Esophagus squamous epithelium (tissue), 5 donors: ENCODE results near the gene EPG5. TPM values are rescaled to one million over a fixed set of nuclear protein-coding genes. Genes with fewer than 3 reads are reported as not detected.
"Not testable (repeated sequence)": the region's sequence is repeated elsewhere in the genome, so short reads cannot be mapped to it uniquely, and the experiment has no call there.

Experiments used
- DNase-seq: peaks from one replicate; lab custom pipeline; 2025; lab: John Stamatoyannopoulos, UW
- H3K27ac ChIP-seq, 4 donors: fragments of 200-600 bp; sonication (generic); one replicate each; pipeline ENCODE4 v1.5.1; 2016 to 2019; ENCODE audit warnings: mild to moderate bottlenecking in 1 of 4
- H3K27me3 ChIP-seq, 4 donors: fragments of 200-600 bp; sonication (generic); 1 replicate in 3 of 4; 2 replicates in 1 of 4; pipeline versions ENCODE4 v1.5.1 to v1.6.0; 2017 to 2021; ENCODE audit warnings: antibody characterized with exemption in 1 of 4
- H3K36me3 ChIP-seq, 3 donors: fragments of 200-600 bp; sonication (generic); one replicate each; pipeline ENCODE4 v1.5.1; 2016 to 2019
- H3K4me1 ChIP-seq, 3 donors: fragments of 200-600 bp; sonication (generic); one replicate each; pipeline ENCODE4 v1.5.1; 2017 to 2019
- H3K4me3 ChIP-seq, 4 donors: fragments of 200-600 bp; sonication (generic); 1 replicate in 3 of 4; 2 replicates in 1 of 4; pipeline ENCODE4 v1.5.1; 2016 to 2019; ENCODE audit warnings: mild to moderate bottlenecking in 2 of 4, moderate library complexity in 1 of 4
- H3K9me3 ChIP-seq, 3 donors: fragments of 200-600 bp; sonication (generic); one replicate each; pipeline ENCODE4 v1.5.1; 2016 to 2019
- POLR2A ChIP-seq, 4 donors: fragments of 450-650 bp; IDR thresholded peaks; one replicate each; pipeline ENCODE4 v1.6.1; 2017; ENCODE audit warnings: antibody characterized with exemption in 4 of 4, mild to moderate bottlenecking in 4 of 4, moderate library complexity in 3 of 4
- WGBS, 2 donors: methylation state at CpG; one replicate each; pipeline ENCODE4 v1.1.5; 2018; 5-methylcytosine and 5-hydroxymethylcytosine counted together
- intact Hi-C: fragments of 100-400 bp; cut with DNase I; formaldehyde crosslinking; loops from one replicate; pipeline ENCODE4 v1.15.0; 2022
- total RNA-seq, 4 donors: library from RNA; depleted of rRNA; stranded (reverse); fragments of >200 nt; gene quantifications; one replicate each; pipeline ENCODE4 v1.1.0, GENCODE V29; 2016
- TF ChIP-seq, protein P1 (sequence below), 6 experiments: fragments of 450-650 bp in 4 of 6; fragments of 200-600 bp in 2 of 6; sonication (generic) in 2 of 6; IDR thresholded peaks; one replicate each; pipeline ENCODE4 v1.5.1; 2016 to 2019; ENCODE audit warnings: antibody characterized with exemption in 6 of 6, mild to moderate bottlenecking in 4 of 6, moderate library complexity in 4 of 6
- donor health status: DM: yes; HTN: yes; CAD: no.

EPG5 gene
- total RNA-seq, 4 donors from 2014 or later: 7.8 to 28.8 (median 22.6) TPM

GRCh38 chr18:45817543-45817942, 149.6 kb downstream of the EPG5 start:
- intact Hi-C loops: no loop called here
- Histone ChIP-seq H3K4me1 (no peaks in the 10 kb centered on the region), H3K9me3 (peaks cover 0 to 5% (median 0%) of the 10 kb centered on the region in 3 donors)

DNA sequence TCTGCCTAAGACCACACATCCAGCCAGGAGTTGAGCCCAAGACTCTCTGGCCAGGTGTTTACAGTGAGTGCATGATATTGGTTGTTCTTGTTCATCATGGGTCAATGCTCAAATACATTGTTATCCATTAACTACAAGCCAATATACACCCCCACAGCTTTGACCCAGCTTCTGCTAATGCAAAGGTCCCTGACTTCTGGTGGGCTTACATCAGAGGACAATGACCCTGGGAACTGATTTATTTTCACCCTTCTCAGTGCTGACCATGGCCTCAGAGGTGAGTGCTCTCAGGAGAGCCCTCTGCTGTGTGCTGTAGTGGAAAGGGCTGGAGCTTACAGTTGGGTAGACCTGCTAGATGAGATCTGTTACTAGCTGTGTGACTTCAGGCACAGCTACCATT, 152.4 kb downstream of the EPG5 start:
- H3K36me3 ChIP-seq, H3K27ac ChIP-seq, H3K9me3 ChIP-seq, H3K4me3 ChIP-seq, intact Hi-C loops, DNase-seq, H3K4me1 ChIP-seq: not testable (repeated sequence)
- peaks cover 0 to 81% (median 0%) of the 10 kb centered on the region in 4 donors for H3K27me3 ChIP-seq

More at GRCh38 chr18:45817543-45817942, 149.6 kb downstream of the EPG5 start:
- TF ChIP-seq, protein P1, sequence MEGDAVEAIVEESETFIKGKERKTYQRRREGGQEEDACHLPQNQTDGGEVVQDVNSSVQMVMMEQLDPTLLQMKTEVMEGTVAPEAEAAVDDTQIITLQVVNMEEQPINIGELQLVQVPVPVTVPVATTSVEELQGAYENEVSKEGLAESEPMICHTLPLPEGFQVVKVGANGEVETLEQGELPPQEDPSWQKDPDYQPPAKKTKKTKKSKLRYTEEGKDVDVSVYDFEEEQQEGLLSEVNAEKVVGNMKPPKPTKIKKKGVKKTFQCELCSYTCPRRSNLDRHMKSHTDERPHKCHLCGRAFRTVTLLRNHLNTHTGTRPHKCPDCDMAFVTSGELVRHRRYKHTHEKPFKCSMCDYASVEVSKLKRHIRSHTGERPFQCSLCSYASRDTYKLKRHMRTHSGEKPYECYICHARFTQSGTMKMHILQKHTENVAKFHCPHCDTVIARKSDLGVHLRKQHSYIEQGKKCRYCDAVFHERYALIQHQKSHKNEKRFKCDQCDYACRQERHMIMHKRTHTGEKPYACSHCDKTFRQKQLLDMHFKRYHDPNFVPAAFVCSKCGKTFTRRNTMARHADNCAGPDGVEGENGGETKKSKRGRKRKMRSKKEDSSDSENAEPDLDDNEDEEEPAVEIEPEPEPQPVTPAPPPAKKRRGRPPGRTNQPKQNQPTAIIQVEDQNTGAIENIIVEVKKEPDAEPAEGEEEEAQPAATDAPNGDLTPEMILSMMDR (IDR thresholded peaks at IDR 0.05): no peak
- TF ChIP-seq POLR2A (IDR thresholded peaks at IDR 0.05): no peak
- Histone ChIP-seq H3K27ac (no peak overlapping the region), H3K27me3 (peaks cover 0 to 90% (median 0%) of the 10 kb centered on the region in 4 donors), H3K36me3 (no peaks in the 10 kb centered on the region), H3K4me3 (no peak overlapping the region)
- DNase-seq: no peak
- WGBS, 2 donors: 46 to 50% methylated on average over 1 of the region's 1 CpG

GRCh38 chr18:45807144-45807543, 160.0 kb downstream of the EPG5 start:
- TF ChIP-seq, protein P1 (IDR thresholded peaks at IDR 0.05): peak in 1 of 6 experiments; percentile 19
- not testable (repeated sequence) for DNase-seq
- peaks cover 0 to 15% (median 9%) of the 10 kb centered on the region in 3 donors for H3K9me3 ChIP-seq

DNA sequence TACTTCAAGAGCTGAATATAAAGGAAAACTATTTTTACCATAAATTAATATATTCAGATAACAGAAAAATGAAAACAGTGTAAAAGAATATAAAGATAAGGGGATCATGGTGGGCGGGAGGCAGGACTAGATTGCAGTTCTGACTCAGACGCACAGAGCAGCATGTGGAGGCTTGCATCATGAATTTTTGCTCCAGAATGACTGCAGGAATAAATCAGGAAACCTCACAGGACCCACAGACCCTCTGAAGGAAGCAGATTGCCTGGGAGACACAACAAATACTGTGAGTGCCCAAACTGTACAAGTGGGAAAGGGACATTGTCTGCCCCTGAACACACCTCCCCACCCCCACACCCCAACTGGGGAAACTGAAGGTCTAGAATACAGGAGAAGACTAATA, 160.9 kb downstream of the EPG5 start:
- no peaks in the 10 kb centered on the region for H3K36me3 ChIP-seq
- 18 to 27% methylated on average over 2 of the region's 2 CpGs for WGBS, 2 donors
- H3K4me1 ChIP-seq: peaks cover 0 to 5% (median 0%) of the 10 kb centered on the region in 3 donors
- peaks cover 0 to 92% (median 0%) of the 10 kb centered on the region in 4 donors for H3K27me3 ChIP-seq
- TF ChIP-seq, protein P1 (IDR thresholded peaks at IDR 0.05): no peak
- TF ChIP-seq POLR2A (IDR thresholded peaks at IDR 0.05): no peak
- H3K27ac ChIP-seq: no peak overlapping the region
- peaks cover 0 to 15% (median 9%) of the 10 kb centered on the region in 3 donors for H3K9me3 ChIP-seq
- no peak overlapping the region for H3K4me3 ChIP-seq
- DNase-seq: no peak
- intact Hi-C loops: no loop called here

More at GRCh38 chr18:45807144-45807543, 160.0 kb downstream of the EPG5 start:
- H3K36me3 ChIP-seq, H3K27ac ChIP-seq, H3K4me3 ChIP-seq, intact Hi-C loops, H3K4me1 ChIP-seq: not testable (repeated sequence)
- H3K27me3 ChIP-seq: peaks cover 0 to 85% (median 0%) of the 10 kb centered on the region in 4 donors
- 57% methylated on average over 1 of the region's 2 CpGs; no CpG with 5 or more reads in 1 of the 2 donors for WGBS, 2 donors

- Histone ChIP-seq H3K4me1 (peaks cover 0 to 5% (median 0%) of the 10 kb centered on the region in 3 donors), H3K36me3 (no peaks in the 10 kb centered on the region), H3K27me3 (peaks cover 0 to 92% (median 0%) of the 10 kb centered on the region in 4 donors), H3K27ac (no peak overlapping the region), H3K9me3 (peaks cover 0 to 15% (median 9%) of the 10 kb centered on the region in 3 donors), H3K4me3 (no peak overlapping the region)
- intact Hi-C loops: no loop called here
- DNase-seq: no peak
- TF ChIP-seq, protein P1 (IDR thresholded peaks at IDR 0.05): no peak
- no peak for TF ChIP-seq POLR2A (IDR thresholded peaks at IDR 0.05)
Observed at GRCh38 chr18:45805551-45805950, 161.6 kb downstream of the EPG5 start.
